HG02870 (cell line): ENCODE data around the gene EEIG2.
A peak's percentile ranks its signal among the peaks of the same experiment; 100 is the strongest.

Experiments used
- ATAC-seq: cut with Tn5 transposase; IDR thresholded peaks from one replicate; pipeline ENCODE4 v1.9.1; 2021; ENCODE audit warnings: mild to moderate bottlenecking, moderate library complexity; ENCODE audit not compliant: unreplicated experiment

Gene EEIG2

DNA sequence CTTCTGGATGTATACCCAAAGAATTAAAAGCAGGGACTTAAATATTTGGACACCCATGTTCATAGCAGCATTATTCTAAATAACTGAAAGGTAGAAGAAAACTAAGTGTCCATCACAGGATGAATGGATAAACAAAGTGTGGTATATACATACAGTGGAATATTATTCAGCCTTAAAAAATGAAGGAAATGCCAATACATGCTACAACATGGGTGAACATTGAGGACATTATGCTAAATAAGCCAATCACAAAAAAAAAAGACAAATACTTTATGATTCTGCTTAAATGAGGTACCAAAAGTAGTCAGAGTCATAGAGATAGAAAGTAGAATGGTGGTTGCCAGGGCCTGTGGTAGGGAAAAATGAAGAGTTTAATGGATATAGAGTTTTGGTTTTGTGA is 14.1 kb downstream of the EEIG2 start:
- no peak for ATAC-seq

DNA sequence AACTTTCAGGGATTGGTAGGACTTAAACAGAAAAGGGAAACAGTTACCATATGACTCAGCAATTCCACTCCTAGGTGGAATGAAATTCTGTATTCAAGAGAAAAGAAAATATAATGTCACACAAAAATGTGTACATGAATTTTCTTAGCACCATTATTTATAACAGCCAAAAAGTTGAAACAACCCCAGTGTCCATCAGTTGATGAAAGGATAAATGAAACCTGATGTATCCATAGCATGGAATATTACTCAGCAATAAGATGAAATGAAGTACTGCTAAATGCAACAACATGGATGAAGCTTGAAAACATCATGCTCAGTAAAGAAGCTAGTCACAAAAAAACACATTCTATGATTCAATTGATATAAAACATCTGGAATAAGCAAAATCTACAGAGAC is 15.5 kb downstream of the EEIG2 start:
- no peak for ATAC-seq

DNA sequence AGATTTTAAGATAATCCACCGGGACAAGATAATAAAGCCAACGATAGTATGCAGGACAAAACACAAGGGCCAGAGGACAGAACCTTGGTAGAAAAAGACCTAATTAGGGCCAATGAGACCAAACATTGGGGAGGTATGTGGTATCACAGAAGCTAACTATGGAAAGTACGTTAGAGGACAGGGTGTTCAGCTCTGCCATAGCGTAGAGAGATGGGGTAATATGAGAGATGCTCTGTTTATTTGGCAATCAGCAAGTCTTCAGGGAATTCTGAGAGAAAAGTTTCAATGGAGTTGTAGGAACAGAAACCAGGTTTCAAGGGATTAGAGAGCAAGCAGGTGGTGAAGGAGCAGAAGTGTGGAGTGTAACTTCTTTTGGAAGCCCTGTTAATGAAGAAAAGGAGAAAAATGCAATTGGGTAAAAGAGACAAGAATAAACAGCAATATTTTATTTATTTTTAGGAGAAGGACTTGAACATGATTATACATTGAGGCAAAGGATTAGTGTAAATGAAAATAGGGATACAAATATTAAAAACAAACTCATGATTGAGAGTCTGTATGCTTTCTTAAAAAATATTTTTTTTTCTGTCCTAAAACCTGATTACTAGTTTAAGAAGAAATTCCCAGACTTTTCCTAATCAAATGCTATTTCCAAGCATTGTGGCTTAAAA is 24.0 kb downstream of the EEIG2 start:
- ATAC-seq, result no peak

DNA sequence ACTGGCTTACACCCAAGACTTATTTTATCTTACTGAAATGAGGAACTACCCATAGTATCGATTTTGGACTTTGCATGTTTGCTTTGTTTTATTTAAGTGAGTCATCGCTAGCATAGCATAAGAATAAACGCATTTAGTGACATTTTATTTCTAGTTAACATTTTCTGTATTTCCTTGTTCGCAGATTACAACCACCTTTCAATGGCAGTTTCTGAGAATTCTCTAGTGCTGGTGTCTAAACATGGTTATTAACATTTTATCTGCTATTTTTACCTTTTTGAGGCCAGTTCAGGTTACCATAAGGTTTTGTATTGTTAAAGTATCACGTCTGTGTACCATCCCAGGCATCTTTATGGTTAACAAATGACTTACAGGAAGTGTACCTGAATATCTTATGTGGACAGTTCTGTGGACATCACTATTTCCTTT is 24.5 kb downstream of the EEIG2 start:
- ATAC-seq, result no peak

DNA sequence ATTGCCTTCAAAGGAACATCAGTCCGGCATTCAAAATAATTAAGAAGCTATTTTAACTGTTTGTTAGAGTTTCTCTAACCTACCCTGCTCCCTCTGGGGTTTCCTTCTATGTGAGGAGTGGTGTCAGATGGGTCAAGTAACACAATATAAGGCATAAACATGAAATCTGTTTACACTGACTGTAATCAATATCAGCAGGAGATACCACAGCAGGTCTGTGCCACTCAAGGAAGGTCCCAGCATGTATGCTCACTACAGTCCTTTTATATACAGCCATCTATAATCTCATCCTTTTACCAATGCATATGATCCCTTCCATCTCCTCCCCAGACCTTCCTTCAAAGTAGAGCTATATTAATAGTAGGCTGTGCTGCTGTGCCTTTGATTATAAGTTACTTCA is 25.4 kb downstream of the EEIG2 start:
- ATAC-seq, result no peak

DNA sequence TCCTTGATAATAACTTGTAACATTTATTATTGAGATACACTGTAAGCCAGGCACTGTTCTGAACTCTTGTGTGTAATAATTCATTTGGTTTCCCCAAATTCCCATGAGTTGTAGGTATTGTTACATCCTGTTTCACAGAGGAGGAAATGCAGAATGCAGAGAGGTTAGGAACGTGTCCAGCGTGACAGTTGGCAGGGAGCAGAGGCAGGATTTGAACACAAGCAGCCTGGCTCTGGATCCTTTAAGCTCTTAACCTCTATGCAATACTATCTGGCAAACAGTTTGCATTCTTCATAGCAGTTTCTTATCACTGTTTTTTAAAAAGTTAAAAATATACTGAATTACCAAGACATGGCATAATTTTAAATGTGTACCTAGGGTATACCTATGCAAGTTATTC is 30.5 kb downstream of the EEIG2 start:
- no peak for ATAC-seq

DNA sequence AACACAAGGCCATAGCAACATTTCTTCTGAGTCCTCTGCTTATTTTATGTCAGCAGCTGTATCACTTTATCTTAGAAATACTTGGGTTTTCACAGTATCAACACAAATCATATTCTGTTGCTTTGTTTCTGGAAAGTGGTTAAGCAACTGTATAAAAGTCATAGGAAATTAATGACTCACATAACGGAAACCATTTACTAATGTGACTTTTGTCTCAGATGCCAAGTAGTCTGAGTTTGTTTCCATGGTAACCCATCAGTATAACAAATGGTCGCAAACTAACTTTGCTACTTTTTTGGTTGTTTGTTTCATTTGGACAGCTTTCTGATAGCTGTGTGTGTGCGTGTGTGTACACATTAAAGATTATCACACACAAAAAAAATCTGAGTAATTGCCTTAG is 31.1 kb downstream of the EEIG2 start:
- ATAC-seq, result no peak

DNA sequence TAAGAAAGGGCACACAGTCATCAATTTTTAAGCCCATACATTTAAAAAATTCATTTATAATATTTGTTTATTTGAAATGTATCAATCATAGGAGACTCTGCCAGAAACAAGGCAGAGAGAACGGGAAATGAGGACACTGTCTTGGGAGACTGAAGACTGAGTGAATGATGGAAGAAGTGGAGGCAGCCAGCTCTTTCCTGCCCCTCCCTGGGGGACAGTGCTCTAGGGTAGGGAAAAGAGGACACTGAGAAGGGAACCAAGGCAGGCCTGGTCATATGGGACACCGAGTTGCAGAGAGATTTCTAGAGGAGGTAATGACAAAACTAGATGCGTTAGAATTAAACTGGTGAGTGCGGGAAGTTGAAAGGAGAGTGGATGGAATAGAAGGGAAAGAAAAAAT is 31.6 kb downstream of the EEIG2 start:
- ATAC-seq, result no peak

DNA sequence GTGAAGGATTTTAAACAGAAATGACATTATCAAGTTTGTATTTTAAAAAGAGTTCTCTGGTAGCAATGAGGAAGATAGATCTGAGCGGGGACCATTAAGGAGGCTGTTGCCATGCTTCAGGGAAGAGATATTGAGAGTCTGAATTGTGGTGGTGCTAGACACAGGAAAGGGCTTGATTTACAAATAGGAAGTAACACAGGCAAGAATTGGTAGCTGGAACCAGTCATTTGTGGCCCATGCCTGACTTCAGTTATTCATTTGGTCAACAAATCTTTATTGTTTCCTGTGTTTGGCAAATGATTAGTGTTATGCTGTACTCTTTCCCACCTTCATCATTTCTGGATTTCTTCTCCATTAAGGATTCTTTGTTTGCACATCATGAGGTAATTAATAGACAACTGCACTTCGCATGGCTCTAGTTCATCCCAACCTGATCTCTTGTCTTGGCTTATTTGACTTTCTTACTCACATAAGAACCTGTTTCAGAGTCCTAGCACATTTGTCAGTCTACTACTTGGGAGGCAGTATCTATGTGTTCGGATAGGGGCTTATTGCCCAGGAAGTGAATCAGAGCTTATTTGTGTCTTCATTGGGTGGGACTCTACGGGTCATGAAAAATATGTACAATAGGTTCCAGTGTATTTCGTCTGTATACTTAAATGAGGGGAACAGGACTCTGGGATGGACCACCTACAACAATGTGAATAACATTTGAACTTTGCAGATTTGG is 32.3 kb downstream of the EEIG2 start:
- ATAC-seq, result peak; percentile 64

DNA sequence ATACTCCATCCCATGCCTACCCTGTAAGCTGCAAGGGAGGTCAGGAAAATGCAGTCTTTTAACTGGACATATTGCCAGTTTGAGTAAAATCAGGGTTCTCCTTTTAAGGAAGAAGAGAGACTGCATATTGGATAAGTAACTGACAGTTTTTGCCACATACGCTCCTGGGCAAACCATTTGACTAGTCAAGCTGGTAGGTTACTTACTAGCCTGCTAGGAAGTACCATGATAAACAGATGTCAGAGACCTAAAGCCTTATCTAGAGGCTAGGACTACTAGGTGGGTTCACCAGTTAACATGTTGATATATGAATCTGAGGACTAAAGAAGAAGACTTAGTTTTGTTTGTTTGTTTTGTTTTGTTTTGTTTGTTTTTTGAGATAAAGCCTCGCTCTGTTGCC is 33.5 kb downstream of the EEIG2 start:
- no peak for ATAC-seq

DNA sequence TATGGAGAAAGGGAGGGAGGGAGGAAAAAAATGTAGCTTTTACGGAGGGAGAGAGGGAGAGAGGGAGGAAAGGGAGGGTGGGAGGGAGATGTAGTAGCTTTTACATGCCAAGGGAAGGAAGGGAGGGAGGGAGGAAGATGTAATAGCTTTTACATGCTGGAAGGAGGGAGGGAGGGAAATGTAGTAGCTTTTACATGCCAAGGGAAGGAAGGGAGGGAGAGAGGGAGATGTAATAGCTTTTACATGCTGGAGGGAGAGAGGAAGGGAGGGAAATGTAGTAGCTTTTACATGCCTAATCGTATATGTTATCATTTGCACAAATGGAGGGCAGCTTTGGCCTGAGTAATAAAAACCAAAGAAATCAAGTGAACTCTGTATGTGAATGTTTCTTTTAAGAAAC is 35.6 kb downstream of the EEIG2 start:
- no peak for ATAC-seq

DNA sequence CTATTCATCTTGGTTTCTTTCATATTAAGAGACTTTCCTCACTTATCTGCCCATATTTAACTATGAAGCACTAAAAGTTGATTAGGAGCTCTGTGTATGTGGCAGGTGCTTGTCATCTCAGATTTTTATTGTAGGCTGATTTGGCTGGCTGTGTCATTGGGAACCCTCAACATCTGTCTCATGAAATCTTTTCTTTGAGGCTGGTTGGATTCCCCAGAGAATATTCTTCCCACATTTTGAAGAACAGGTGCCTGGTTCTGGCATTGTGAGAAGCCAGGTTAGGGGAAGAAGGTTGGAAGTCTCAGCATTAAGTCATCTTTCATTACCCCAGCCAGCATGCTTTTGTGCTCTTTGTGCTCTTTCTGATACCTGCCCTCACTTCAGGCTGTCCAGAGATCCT is 37.1 kb downstream of the EEIG2 start:
- no peak for ATAC-seq

DNA sequence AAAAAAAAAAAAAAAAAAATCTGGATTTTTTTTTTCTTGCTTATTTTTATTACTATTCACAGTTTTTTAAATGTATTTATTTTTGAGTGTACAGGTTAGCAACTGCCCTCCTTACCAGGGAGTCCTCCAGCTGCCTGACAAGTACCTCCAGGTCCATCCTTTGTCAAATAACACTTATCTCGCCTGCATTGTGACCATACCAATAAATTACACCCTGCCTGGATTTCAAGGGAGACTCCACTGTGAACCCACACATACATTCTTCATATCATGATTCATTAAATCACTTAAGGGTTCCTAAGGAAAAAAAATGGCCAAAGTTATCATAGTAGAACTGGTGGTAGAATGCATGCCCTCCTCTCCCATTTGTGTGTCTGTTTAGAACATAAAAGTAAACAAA is 38.4 kb downstream of the EEIG2 start:
- ATAC-seq, result no peak

DNA sequence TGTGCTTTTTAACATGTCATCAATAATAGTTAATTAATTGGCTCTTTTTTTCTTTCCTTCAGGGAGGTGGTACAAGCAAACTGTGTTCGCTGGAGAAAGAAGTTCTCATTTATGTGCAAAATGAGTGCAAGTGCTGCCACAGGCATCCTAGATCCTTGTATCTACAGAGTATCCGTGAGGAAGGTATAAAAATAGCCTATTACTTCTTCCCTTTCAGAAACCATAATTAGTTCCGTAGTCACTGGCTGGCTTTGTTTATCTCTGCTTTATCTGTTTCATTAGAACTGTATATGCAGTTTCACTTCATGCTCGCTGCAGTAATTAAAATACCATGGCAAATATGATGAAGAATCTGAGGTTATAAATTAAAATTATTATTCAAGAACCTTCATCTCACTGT is 40.6 kb downstream of the EEIG2 start:
- ATAC-seq, result no peak

DNA sequence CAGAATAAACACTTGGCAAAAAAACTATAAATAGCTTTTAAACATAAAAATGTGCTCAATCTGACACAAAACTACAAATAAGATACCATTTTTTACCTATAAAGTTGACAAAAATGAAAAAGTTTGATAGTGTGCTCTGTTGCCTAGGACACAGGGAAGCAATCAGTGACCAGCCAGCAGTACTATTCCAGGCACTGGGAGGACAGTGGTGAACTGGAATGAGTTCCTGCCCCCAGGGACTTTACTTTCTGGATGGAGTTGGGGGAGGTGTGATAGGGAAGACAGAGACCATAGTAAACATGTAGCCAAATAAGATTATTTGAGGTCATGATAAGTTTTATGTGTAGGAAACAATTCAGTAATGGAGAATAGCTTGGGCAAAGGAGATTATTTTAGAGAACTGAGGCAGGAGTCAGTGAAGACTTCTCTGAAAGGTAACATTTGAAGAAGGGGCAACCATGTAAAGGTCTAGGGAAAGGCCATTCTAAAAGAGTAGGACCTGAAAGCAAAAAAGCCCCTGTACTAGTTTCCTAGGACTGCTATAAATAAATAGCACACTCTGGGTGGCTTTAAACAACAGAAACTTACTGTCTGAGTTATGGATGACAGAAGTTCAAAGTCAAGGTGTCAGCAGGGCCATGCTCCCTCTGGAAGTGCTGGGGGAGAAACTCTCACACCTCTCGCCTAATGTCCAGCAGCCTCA is 42.0 kb downstream of the EEIG2 start:
- no peak for ATAC-seq

DNA sequence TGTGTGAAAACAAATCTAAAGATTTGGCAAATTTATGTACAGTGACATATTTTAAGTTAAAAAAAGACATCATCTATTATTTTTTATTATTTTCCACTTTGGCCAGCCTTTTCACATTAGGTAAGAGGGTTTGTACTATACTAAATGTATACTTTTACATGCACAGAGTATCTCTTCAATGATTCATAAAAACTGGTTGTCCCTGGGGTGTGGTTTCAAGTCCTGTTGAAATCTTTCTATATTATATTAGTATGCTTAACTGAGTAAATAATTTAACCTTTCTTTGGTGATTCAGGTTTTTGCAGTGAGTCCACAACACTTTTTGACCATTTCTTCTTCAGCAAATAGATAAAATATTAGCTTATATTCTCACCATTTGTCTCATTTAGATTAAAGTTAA is 45.7 kb downstream of the EEIG2 start:
- no peak for ATAC-seq

DNA sequence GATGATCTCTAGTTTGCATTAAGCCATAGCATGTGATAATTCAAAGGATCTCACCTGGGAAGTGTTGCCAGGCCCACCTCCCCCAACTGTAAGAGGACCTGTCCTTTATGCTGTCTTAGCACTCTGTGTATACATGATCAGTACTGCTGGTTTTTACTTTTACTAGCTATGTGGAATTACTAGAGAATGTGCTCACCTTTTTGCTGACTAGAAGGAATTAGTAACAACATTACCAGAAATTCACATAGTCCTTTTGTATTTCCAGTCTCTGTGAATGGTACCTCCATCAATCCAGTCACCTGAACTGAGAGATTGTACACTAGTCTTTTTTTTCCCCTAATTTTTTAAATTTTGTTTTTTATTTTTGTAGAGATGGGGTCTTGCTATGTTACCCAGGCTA is 46.6 kb downstream of the EEIG2 start:
- ATAC-seq, result no peak

DNA sequence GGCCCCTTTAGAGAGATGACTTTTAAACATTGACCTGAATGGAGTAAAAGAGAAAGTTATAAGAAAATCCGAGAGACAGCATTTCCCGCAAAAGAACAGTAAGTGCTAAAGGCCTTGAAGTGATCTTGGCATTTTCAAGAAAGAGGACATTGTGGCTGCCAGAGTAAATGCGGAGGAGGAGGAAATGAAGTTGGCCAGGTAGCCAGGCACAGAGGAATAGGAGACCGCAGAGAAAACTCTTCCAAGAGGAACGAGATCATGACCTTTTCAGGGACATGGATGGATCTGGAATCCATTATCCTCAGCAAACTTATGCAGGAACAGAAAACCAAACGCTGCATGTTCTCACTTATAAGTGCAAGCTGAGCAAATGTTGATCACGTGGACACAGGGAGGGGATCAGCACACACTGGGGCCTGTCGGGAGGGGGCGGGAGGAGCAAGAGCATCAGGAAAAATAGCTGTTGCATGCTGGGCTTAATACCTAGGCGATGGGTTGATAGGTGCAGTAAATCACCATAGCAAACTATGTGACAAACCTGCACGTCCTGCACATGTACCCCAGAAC is 49.7 kb downstream of the EEIG2 start:
- no peak for ATAC-seq
